Stimulated activated CD4-positive, alpha-beta T cell treated with anti-CD3 and anti-CD28 coated beads, Interleukin-2, amount 100 ng/mL, for 24 hours (primary cell): Measurements from ENCODE around the gene ELAVL3.
A peak's percentile ranks its signal among the peaks of the same experiment; 100 is the strongest.
"Not testable (repeated sequence)": the region's sequence is repeated elsewhere in the genome, so short reads cannot be mapped to it uniquely, and the experiment has no call there.

Experiments
- DNase-seq, 2 donors: peaks; one replicate each; pipeline ENCODE4 v3.0.0-alpha.2; 2020

The ELAVL3 gene

GRCh38 chr19:11435057-11435832 is 45.6 kb downstream of the ELAVL3 start, which contains the start of the genes ODAD3 and PRKCSH:
Gene ODAD3 (minus strand): TSS chr19:11435121. CDS start chr19:11435016, 105 bp downstream.
Gene PRKCSH (plus strand): TSS chr19:11435635. CDS start chr19:11436118, 483 bp downstream.
- peak; percentile 99 for DNase-seq

DNA sequence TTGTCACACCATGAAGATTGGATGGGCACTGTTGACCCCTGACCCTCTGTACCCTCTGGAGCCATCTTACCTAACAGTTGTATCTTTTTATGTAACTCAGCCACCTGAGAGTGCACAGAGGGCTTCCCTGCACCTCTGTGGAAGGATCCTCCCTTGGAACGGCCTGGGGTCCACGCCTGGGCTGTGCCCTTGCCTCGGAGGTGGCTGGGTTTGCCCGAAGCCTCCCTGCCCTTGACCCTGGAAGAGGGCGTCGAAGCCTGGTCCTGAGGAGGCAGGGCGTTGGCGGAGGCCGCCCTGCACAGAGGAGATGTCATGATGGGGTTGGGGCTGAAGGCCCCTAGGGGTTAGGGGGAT is 46.2 kb downstream of the ELAVL3 start:
- peak in 1 of 2 donors; percentile 19 for DNase-seq

- not testable (repeated sequence) for DNase-seq
Observed at GRCh38 chr19:11433526-11433925, 47.3 kb downstream of the ELAVL3 start.

DNA sequence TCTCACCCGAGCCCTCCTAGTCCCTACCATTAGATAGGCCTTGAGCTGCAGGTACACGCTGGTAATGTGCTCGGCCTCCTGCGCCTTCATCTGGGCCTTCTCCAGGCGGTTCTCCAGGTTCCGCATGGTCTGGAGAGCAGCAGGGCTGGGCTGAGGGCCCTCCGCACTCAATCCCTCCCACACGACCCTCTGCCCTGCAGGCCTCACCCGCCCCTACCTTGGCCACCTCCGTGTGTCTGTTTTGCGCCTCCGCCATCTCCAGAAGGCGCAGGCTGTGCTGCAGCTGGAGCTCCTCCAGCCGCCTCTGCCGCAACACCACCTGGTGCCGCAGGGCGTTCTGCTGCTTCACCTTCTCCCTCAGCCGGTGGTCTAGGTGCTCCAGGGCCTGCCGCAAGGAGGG is 54.2 kb downstream of the ELAVL3 start:
- DNase-seq, result no peak

- DNase-seq, result peak in 1 of 2 donors; percentile 27
Observed at GRCh38 chr19:11425719-11426457, 55.0 kb downstream of the ELAVL3 start.

DNA sequence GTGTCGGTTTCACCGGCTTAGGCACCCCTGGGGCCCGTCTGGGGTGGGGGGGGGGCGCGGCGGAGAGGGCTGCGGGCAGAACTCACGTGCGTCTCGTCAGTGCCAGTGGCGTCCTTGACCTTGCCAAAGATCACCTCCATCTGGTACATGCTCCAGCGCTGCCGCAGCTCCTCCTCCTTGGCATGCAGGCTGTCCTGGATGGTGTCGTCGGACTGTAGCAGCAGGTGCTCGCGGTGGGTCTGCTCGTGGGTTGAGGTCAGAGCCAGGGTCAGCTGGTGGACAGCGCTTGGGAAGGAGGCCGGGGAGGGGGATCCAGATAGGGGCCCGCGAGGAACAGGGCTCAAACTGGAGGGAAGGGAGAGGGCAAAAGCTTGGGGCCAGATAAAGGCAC is 57.1 kb downstream of the ELAVL3 start:
- DNase-seq, result no peak

GRCh38 chr19:11423164-11423790 is 57.6 kb downstream of the ELAVL3 start:
- DNase-seq, result no peak

- DNase-seq, result peak; percentile 62 to 79
Observed at GRCh38 chr19:11422163-11423065, 58.4 kb downstream of the ELAVL3 start.

DNA sequence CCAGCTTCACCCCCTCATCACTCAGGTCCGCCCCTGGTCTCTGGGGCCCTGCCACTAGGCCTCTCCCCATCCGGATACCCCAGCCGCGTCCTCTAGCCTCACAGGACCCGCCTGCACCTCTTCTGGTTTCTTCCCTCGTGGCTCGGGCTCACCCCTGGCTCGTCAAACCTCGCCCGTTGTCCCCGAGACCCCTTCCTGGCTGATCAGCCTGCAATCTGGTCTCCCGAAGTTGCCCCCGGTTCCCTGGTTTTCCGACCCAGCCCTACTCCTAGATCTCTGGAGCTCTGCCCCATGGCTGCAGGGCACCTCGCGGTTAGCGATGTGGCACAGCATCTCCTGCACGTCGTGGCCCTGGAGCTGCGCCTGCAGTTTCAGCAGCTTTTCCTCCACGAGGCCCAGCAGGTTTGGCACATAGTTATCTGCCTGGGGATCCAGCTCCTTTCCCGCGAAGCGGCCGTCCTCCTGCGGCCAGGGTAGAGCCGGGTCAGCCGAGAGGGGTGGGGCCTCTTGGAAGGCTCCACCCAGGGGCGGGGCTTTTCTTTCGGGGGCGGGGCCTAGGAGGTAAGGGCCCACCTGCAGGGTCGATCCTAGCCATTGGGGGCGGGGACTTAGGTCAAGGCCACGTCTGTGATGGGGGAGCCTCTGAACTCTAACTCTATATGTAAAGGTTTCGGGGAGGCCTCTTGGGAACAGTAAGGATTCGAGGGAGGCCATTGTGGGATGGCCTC is 59.3 kb downstream of the ELAVL3 start:
- peak; percentile 47 to 58 for DNase-seq

DNA sequence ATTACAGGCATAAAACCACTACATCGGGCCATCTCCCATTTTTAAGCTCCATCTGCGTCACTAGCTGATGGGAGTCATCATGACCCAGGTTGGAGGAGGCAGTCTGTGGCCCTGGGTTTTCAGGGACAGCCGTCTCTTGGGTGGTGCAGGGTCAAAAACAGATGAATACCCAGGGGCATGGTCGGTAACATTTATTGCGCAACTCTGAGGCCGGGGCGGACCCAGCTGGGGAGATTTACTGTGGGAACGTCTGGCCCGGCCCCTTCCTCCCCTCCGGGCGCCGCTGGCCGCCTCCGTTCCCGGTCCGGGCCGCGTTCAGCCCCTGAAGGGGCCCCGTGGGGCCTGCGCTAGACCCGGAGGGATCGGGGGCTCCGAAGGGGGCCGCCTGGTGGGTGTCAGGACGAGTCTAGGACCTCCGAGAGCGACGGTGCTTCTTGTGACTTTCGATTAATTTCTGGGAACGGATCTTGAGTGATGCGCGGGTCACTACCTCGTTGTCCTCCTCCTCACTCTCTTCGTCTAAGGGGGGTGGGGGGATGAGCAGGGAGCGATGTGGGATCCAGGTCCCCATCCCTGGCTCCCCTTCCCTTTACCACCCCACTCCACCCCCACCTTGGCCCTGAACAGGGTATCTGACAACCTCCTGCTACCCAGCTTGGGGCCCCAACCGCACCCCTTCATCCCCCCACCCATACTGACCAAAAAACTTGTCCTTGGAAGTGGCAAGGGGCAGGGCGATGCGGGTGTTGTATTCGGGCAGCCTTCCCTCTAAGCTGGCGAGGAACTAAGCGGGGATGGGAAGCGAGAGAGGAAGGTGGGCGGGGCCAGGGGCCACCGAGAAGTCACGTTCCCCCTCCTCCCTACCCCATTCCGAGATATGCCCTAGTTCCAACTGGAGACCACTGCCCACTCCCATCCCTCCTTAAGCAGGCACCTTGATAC is 60.1 kb downstream of the ELAVL3 start:
- no peak for DNase-seq

GRCh38 chr19:11418549-11419506 is 62.0 kb downstream of the ELAVL3 start, which contains the start of gene RGL3:
Gene RGL3 (minus strand): TSS chr19:11419314. CDS start chr19:11419278, 36 bp downstream.
- DNase-seq, result no peak

DNA sequence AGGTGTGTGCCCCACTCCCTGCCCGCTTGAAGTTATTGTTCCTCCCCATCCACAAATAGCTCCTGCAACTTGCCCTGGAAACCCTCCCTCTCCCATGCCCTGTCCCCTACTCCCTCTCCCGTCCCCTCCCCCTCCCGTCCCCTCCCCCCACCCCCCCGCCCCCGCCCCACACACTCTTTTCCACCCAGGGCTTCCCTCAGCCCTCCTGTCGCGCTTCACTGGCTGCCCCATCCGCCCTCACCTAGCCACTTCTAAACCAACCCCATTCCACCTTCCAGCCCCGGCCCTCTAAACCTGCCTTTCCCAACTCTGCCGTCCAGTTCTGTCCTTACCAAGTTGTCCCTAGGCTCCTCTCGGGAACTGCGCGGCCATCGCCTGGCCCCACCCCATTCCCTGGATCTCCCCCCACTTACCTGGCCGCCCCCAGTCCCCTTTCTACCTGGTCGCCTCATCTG is 62.7 kb downstream of the ELAVL3 start:
- DNase-seq, result no peak

GRCh38 chr19:11416346-11417052 is 64.3 kb downstream of the ELAVL3 start:
- no peak for DNase-seq

- no peak for DNase-seq
Observed at GRCh38 chr19:11414544-11414943, 66.3 kb downstream of the ELAVL3 start.

- no peak for DNase-seq
Observed at GRCh38 chr19:11410682-11411081, 70.2 kb downstream of the ELAVL3 start.

DNA sequence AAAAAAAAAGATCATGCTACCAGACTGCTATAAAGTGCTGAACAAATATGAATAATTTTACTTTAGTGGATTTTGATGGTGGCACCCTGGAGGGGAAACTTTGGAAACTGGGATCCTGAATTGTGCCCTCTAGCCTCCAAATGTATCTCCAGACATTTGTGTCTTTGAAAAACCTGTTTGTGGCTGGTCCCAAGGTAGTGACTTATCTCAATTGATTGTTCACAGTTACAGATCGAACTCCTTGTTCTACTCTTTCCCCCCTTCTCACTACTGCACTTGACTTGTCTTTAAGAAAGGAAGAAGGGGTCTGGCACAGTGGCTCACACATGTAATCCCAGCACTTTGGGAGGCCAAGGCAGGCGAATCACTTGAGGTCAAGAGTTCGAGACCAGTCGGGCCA is 72.3 kb downstream of the ELAVL3 start:
- DNase-seq, result no peak

- DNase-seq, result not testable (repeated sequence)
Observed at GRCh38 chr19:11406703-11407236, 74.1 kb downstream of the ELAVL3 start.
